Esophagus squamous epithelium (tissue), 4 donors: ENCODE results near the gene STON1.

Source experiments
- CTCF ChIP-seq, 6 experiments: fragments of 450-650 bp in 4 of 6; fragments of 200-600 bp in 2 of 6; sonication (generic) in 2 of 6; IDR thresholded peaks; one replicate each; pipeline ENCODE4 v1.5.1; 2016 to 2019; ENCODE audit warnings: antibody characterized with exemption in 6 of 6, mild to moderate bottlenecking in 4 of 6, moderate library complexity in 4 of 6
- POLR2A ChIP-seq, 4 donors: fragments of 450-650 bp; IDR thresholded peaks; one replicate each; pipeline ENCODE4 v1.6.1; 2017; ENCODE audit warnings: antibody characterized with exemption in 4 of 4, mild to moderate bottlenecking in 4 of 4, moderate library complexity in 3 of 4

GRCh38 chr2:48592067-48592466 is 62.1 kb downstream of the STON1 start:
- TF ChIP-seq CTCF (IDR thresholded peaks at IDR 0.05) (no peak), POLR2A (IDR thresholded peaks at IDR 0.05) (no peak)
